Measurements from ENCODE around the gene RP9.

DNA sequence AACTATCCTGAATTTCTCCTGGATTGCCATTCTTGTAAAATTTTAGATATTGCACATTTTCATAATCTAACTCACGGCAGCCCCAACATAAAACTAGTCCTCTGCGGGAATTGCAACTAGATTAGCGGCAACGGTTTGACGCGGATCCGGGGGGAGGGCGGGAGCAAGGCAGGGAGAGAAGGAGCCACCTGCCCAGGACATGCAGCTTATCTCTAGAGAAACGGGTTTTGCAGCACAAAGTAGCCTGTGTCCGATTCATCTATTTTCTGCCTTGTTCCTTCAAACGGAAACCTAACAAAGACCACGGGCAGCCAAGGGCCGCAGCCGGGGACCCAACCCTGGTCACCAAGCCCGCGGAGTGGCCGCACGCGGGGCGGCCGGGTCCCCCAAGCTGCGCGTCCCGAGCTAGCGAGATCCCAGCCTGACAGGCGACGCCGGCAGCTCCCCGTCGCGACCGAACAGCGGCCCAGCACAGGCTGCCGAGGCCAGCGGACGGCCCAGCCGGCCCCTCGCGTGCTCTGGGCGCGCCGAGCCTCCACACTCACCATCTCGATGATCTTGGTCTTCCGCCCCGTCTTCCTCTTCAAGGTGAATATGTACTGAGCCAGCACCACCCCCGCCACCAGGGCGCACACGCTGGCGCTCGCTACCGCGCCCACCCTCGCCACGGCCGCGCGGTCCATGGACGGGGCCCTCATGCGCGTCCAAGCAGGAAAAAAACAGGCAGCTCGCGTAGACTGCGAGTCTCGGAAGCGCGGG lies 47.0 kb downstream of the RP9 start, which contains the start of gene NT5C3A:
- TF ChIP-seq EP300 (IDR thresholded peaks at IDR 0.05) (no peak), POLR2A (IDR thresholded peaks at IDR 0.05) (peak; percentile 47 to 56), POLR2AphosphoS5 (IDR thresholded peaks at IDR 0.05) (peak; percentile 85 to 92 (median 90))
- TF ChIP-seq, protein P1, sequence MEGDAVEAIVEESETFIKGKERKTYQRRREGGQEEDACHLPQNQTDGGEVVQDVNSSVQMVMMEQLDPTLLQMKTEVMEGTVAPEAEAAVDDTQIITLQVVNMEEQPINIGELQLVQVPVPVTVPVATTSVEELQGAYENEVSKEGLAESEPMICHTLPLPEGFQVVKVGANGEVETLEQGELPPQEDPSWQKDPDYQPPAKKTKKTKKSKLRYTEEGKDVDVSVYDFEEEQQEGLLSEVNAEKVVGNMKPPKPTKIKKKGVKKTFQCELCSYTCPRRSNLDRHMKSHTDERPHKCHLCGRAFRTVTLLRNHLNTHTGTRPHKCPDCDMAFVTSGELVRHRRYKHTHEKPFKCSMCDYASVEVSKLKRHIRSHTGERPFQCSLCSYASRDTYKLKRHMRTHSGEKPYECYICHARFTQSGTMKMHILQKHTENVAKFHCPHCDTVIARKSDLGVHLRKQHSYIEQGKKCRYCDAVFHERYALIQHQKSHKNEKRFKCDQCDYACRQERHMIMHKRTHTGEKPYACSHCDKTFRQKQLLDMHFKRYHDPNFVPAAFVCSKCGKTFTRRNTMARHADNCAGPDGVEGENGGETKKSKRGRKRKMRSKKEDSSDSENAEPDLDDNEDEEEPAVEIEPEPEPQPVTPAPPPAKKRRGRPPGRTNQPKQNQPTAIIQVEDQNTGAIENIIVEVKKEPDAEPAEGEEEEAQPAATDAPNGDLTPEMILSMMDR (IDR thresholded peaks at IDR 0.05): no peak
